Measurements from ENCODE around the gene PTPMT1.
A peak's percentile ranks its signal among the peaks of the same experiment; 100 is the strongest.

PTPMT1 gene

DNA sequence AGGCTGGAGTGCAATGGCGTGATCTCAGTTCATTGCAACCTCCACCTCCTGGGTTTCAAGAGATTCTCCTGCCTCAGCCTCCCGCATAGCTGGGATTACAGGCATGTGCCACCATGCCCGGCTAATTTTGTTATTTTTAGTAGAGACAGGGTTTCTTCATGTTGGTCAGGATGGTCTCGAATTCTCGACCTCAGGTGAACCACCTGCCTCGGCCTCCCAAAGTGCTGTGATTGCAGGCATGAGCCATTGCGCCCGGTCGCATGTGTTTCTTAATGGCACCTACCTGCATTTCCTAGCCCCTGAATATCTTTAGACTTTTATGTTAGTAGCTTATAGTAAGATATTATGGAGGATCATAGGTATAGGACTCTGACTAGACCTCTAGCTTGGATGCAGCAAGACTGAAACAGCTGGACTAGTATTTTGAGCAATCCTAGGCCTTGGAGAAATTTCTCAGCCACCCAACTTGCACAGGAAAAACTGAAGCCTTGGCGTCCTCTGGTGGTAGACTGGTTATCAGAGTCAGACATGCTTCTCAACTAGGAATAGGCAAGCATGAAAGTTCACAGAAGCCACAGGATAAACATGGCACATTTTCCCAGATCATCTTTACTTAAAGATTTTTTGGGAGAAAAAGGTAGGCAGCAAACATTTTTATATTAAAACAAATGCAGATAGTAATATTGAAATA is 51.5 kb downstream of the PTPMT1 start:
- peak; percentile 58 for DNase-seq

DNA sequence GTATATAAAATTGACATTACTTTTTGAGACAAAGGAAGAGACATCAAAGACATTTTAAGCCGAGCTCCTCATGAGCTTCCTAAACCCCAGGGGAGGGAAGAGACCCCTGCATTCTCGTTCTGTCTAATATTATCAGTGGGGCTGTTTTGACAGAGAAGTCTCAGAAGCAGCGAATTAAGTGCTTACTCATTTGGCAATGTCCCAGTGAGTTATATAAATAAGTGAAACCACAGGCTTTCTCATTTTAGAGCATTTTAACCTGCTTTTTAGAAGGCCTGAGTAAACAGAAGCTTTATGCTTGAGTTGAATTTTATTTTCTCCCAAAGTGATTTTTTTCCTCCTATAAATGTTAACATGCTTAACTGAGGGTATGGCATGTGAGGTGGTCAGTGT is 52.0 kb downstream of the PTPMT1 start:
- peak; percentile 53 for DNase-seq

DNA sequence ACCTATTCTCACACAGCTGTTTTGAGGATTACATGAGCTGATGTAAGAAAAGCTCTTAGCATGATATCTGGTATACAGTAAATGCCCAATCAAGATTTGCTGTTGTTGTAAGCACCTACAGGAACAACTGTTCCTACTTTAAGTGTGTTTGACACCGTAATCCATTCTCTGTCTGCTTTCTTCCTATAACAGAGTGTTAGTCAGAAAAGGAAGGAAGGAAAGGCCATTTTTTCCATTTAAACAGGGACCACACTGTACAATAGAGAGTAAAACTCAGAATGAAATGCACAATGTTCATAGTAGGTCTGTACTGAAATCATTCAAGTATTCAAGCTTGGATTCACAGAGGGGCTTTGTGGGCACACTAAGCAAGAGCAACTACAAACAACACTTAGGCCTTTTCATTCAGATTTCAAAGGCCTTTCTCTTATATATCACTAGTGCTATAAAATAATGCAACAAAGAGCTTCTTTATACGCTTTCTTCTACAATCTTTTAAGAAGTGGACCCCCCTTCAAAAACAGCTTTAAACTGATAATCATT is 55.5 kb downstream of the PTPMT1 start:
- no peak for DNase-seq

Measured in fibroblast of skin of back (primary cell).